HepG2 (cell line): ENCODE measurements around the gene BTN1A1. TPM values are rescaled to one million over a fixed set of nuclear protein-coding genes. Genes with fewer than 3 reads are reported as not detected.
A peak's percentile ranks its signal among the peaks of the same experiment; 100 is the strongest.

Experiments used
- EHMT2 ChIP-seq: fragments of 200-600 bp; sonication (generic); IDR thresholded peaks from 2 replicates; pipeline ENCODE4 v1.7.0; 2017; ENCODE audit warnings: antibody characterized with exemption, low read depth, low read length, borderline replicate concordance
- ERF ChIP-seq: IDR thresholded peaks from 2 replicates; pipeline ENCODE4 v1.6.1; 2018; ENCODE audit warnings: missing biosample characterization, missing genetic modification reagents
- HES4 ChIP-seq: sonication (generic); formaldehyde crosslinking; IDR thresholded peaks from 2 replicates; pipeline ENCODE4 v1.9.0; 2021; ENCODE audit warnings: mild to moderate bottlenecking, missing genetic modification reagents, borderline replicate concordance
- HNF4A ChIP-seq: sonication (generic); formaldehyde crosslinking; IDR thresholded peaks from 2 replicates; pipeline ENCODE4 v1.4.0; 2020; ENCODE audit warnings: missing genetic modification reagents
- KAT7 ChIP-seq: IDR thresholded peaks from 2 replicates; pipeline ENCODE4 v1.6.1; 2018; ENCODE audit warnings: borderline replicate concordance, missing compliant biosample characterization
- MXI1 ChIP-seq: IDR thresholded peaks from 3 replicates; pipeline ENCODE4 v1.6.1; 2012; ENCODE audit warnings: low read depth, low read length, inconsistent platforms, borderline replicate concordance
- PLRG1 ChIP-seq: fragments of 450-650 bp; conservative IDR thresholded peaks from 2 replicates; pipeline ENCODE4 v1.6.1; 2016
- SIN3A ChIP-seq: IDR thresholded peaks from 2 replicates; pipeline ENCODE4 v1.6.1; 2011; ENCODE audit warnings: low read depth, mild to moderate bottlenecking, control low read depth, low read length, borderline replicate concordance
- SMAD9 ChIP-seq: sonication (generic); formaldehyde crosslinking; IDR thresholded peaks from 2 replicates; pipeline ENCODE4 v1.5.1; 2020; ENCODE audit warnings: mild to moderate bottlenecking, missing genetic modification reagents
- SRY ChIP-seq: sonication (generic); formaldehyde crosslinking; IDR thresholded peaks from 2 replicates; pipeline ENCODE4 v1.8.0; 2022; ENCODE audit warnings: mild to moderate bottlenecking, missing genetic modification reagents
- TCF7 ChIP-seq: sonication (generic); IDR thresholded peaks from 2 replicates; pipeline ENCODE4 v1.6.1; 2016; ENCODE audit warnings: antibody characterized with exemption, low read depth
- ZBTB7A ChIP-seq: sonication (generic); formaldehyde crosslinking; IDR thresholded peaks from 2 replicates; pipeline ENCODE4 v1.8.0; 2022; ENCODE audit warnings: mild to moderate bottlenecking, missing genetic modification reagents
- ZFP36L1 ChIP-seq: sonication (generic); formaldehyde crosslinking; IDR thresholded peaks from 2 replicates; pipeline ENCODE4 v1.8.0; 2022; ENCODE audit warnings: mild to moderate bottlenecking, missing genetic modification reagents, moderate library complexity
- ZNF225 ChIP-seq: sonication (generic); formaldehyde crosslinking; IDR thresholded peaks from 2 replicates; pipeline ENCODE4 v1.4.0; 2020; ENCODE audit warnings: mild to moderate bottlenecking, missing genetic modification reagents
- ZNF550 ChIP-seq: sonication (generic); formaldehyde crosslinking; IDR thresholded peaks from 2 replicates; pipeline ENCODE4 v1.4.0; 2020; ENCODE audit warnings: mild to moderate bottlenecking, missing genetic modification reagents, borderline replicate concordance
- ZNF878 ChIP-seq: sonication (generic); formaldehyde crosslinking; IDR thresholded peaks from 2 replicates; pipeline ENCODE4 v1.8.1; 2023; ENCODE audit warnings: mild to moderate bottlenecking, missing genetic modification reagents, moderate library complexity
- ZSCAN22 ChIP-seq: sonication (generic); formaldehyde crosslinking; IDR thresholded peaks from 2 replicates; pipeline ENCODE4 v1.4.0; 2020; ENCODE audit warnings: mild to moderate bottlenecking, missing genetic modification reagents
- ZZZ3 ChIP-seq: sonication (generic); formaldehyde crosslinking; IDR thresholded peaks from 2 replicates; pipeline ENCODE4 v1.4.0; 2020; ENCODE audit warnings: missing genetic modification reagents, mild to moderate bottlenecking, borderline replicate concordance
- polyA plus RNA-seq, 8 experiments: library from polyadenylated mRNA; depleted of rRNA in 3 of 8; stranded (reverse) in 7 of 8; unstranded in 1 of 8; fragments of >200 nt; fragmentation: Illumina TruSeq in 4 of 8; extraction: Trizol in 4 of 8; gene quantifications; 2 replicates each; pipeline versions ENCODE4 v1.2.1 to v1.2.3, GENCODE V29; 2011 to 2016; ENCODE audit warnings: low read depth in 4 of 8, missing spikeins in 1 of 8, mixed read lengths in 1 of 8; ENCODE audit not compliant: insufficient read depth in 1 of 8
- total RNA-seq, 5 experiments: library from RNA; depleted of rRNA; stranded (reverse); fragments of >200 nt; fragmentation: Illumina TruSeq; extraction: Trizol; gene quantifications; 2 replicates each; pipeline ENCODE4 v1.2.3, GENCODE V29; 2016; ENCODE audit warnings: low read depth in 1 of 5
- TF ChIP-seq, protein P1 (sequence below): sonication (generic); formaldehyde crosslinking; IDR thresholded peaks from 2 replicates; pipeline ENCODE4 v1.8.0; 2022; ENCODE audit warnings: mild to moderate bottlenecking, missing genetic modification reagents, borderline replicate concordance
- TF ChIP-seq, protein P2 (sequence below): sonication (generic); formaldehyde crosslinking; IDR thresholded peaks from 2 replicates; pipeline ENCODE4 v1.4.0; 2020; ENCODE audit warnings: missing genetic modification reagents
- TF ChIP-seq, protein P3 (sequence below): sonication (generic); formaldehyde crosslinking; IDR thresholded peaks from 2 replicates; pipeline ENCODE4 v1.8.0; 2022; ENCODE audit warnings: mild to moderate bottlenecking, missing genetic modification reagents; ENCODE audit not compliant: insufficient replicate concordance
- TF ChIP-seq, protein P4 (sequence below), 2 experiments: sonication (generic) in 1 of 2; formaldehyde crosslinking in 1 of 2; IDR thresholded peaks; 2 replicates each; pipeline versions ENCODE4 v1.5.1 to v1.6.1; 2011 to 2020; ENCODE audit warnings: borderline replicate concordance in 1 of 2, low read depth in 1 of 2, low read length in 1 of 2, mild to moderate bottlenecking in 1 of 2, missing genetic modification reagents in 1 of 2, moderate library complexity in 1 of 2
- TF ChIP-seq, protein P5 (sequence below): sonication (generic); formaldehyde crosslinking; IDR thresholded peaks from 2 replicates; pipeline ENCODE4 v1.5.1; 2020; ENCODE audit warnings: missing genetic modification reagents, mild to moderate bottlenecking, borderline replicate concordance

The BTN1A1 gene
- total and polyA plus RNA-seq, 2 of the 13 experiments (the other 11 are each of a cell fraction or from before 2014, with no cell fraction given): 0.04 TPM; not detected in 1

DNA sequence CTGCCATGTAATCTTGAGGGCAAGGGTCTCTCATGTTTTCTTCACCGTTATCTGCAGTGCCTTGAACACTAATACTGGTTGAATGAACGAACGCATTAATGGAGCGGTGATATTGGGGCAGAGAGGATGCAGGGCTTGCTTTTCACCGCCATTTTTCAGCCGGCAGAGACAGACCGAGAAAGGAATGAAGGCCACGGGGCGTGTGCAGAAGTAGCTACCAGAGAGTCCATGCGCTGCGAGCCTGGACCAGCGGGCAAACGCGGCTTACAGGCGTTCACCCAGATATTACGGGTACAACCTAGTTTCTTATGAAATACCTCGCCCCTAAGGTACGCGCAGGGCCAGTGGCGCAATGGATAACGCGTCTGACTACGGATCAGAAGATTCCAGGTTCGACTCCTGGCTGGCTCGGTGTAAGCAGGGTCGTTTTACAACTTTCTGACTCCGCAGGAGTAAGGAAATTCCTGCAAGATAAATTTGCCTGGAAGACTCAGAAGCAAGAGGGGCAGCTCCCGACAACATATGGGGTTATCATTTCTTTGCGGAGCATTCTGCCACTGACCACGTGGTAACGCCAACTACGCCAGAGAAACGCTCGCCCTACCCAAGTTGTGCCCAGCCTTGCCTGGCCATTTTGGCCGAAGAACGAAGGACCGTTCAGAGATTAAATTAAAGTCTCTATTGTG, 37.2 kb downstream of the BTN1A1 start (continued):
- peak; percentile 51 for TF ChIP-seq HNF4A
- peak; percentile 87; the same call in 1 of the 2 replicates for TF ChIP-seq ZNF225
- TF ChIP-seq, protein P1, sequence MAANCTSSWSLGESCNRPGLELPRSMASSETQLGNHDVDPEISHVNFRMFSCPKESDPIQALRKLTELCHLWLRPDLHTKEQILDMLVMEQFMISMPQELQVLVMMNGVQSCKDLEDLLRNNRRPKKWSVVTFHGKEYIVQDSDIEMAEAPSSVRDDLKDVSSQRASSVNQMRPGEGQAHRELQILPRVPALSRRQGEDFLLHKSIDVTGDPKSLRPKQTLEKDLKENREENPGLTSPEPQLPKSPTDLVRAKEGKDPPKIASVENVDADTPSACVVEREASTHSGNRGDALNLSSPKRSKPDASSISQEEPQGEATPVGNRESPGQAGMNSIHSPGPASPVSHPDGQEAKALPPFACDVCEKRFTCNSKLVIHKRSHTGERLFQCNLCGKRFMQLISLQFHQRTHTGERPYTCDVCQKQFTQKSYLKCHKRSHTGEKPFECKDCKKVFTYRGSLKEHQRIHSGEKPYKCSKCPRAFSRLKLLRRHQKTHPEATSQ (CRISPR knock-in tag): peak; percentile 96
- TF ChIP-seq HES4 (CRISPR knock-in tag): 0 out of 2 replicates have a peak, but pooled peaks have one; percentile 65
- no peak; the same call in 1 of the 2 replicates for TF ChIP-seq SRY (CRISPR knock-in tag)
- TF ChIP-seq ZNF550: no peak
- TF ChIP-seq ZNF878 (CRISPR knock-in tag): peak; percentile 90
- peak; percentile 63; the same call in 1 of the 2 replicates for TF ChIP-seq SIN3A
- no peak for TF ChIP-seq ZZZ3 (CRISPR knock-in tag)
- TF ChIP-seq PLRG1: no peak
- TF ChIP-seq KAT7: peak; percentile 34; the same call in 1 of the 2 replicates
- TF ChIP-seq, protein P2, sequence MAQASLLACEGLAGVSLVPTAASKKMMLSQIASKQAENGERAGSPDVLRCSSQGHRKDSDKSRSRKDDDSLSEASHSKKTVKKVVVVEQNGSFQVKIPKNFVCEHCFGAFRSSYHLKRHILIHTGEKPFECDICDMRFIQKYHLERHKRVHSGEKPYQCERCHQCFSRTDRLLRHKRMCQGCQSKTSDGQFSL (CRISPR knock-in tag): no peak
- TF ChIP-seq, protein P3, sequence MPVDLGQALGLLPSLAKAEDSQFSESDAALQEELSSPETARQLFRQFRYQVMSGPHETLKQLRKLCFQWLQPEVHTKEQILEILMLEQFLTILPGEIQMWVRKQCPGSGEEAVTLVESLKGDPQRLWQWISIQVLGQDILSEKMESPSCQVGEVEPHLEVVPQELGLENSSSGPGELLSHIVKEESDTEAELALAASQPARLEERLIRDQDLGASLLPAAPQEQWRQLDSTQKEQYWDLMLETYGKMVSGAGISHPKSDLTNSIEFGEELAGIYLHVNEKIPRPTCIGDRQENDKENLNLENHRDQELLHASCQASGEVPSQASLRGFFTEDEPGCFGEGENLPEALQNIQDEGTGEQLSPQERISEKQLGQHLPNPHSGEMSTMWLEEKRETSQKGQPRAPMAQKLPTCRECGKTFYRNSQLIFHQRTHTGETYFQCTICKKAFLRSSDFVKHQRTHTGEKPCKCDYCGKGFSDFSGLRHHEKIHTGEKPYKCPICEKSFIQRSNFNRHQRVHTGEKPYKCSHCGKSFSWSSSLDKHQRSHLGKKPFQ (CRISPR knock-in tag): no peak
- TF ChIP-seq SMAD9: no peak
- TF ChIP-seq ZSCAN22: peak; percentile 52; the same call in 1 of the 2 replicates
- peak; percentile 74; the same call in 1 of the 2 replicates for TF ChIP-seq ERF (CRISPR knock-in tag)
- peak; percentile 86; the same call in 1 of the 3 replicates for TF ChIP-seq MXI1
- peak; percentile 78; the same call in 1 of the 2 replicates for TF ChIP-seq ZBTB7A
- TF ChIP-seq, protein P4, sequence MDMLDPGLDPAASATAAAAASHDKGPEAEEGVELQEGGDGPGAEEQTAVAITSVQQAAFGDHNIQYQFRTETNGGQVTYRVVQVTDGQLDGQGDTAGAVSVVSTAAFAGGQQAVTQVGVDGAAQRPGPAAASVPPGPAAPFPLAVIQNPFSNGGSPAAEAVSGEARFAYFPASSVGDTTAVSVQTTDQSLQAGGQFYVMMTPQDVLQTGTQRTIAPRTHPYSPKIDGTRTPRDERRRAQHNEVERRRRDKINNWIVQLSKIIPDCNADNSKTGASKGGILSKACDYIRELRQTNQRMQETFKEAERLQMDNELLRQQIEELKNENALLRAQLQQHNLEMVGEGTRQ (IDR thresholded peaks at IDR 0.05; ENCODE audit: low read depth, low read length): peak; percentile 52; the same call in 1 of the 2 replicates
- TF ChIP-seq, protein P4 (CRISPR knock-in tag; IDR thresholded peaks at IDR 0.05; ENCODE audit: borderline replicate concordance): peak; percentile 82; the same call in 1 of the 2 replicates
- peak; percentile 11; the same call in 1 of the 2 replicates for TF ChIP-seq TCF7
- peak; percentile 94; the same call in 1 of the 2 replicates for TF ChIP-seq ZFP36L1 (CRISPR knock-in tag)
- TF ChIP-seq, protein P5, sequence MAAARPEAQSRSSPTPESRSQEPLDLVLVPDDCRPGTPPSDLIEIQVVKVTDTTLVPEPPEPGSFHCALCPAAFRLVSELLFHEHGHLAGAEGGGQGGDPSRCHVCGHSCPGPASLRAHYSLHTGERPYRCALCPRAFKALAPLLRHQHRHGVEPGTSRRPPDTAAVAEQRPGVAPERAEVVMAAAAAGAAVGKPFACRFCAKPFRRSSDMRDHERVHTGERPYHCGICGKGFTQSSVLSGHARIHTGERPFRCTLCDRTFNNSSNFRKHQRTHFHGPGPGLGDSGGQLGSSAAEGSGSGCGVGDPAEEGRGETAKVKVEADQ (CRISPR knock-in tag): peak; percentile 95
- peak; percentile 61; the same call in 1 of the 2 replicates for TF ChIP-seq EHMT2
